Glutamatergic neuron (in vitro differentiated cells): ENCODE results near the gene DGKK. TPM values are rescaled to one million over a fixed set of nuclear protein-coding genes. Genes with fewer than 3 reads are reported as not detected.

ENCODE experiments used
- DNase-seq: peaks from one replicate; pipeline ENCODE4 v3.0.0; 2022
- H3K27ac Mint-ChIP-seq: one replicate; pipeline ENCODE4 v1.8.0; 2020; ENCODE audit warnings: mild to moderate bottlenecking, mixed read lengths, inconsistent platforms; ENCODE audit not compliant: unreplicated experiment
- H3K27me3 Mint-ChIP-seq: one replicate; pipeline ENCODE4 v1.8.0; 2020; ENCODE audit warnings: mild to moderate bottlenecking, moderate library complexity, mixed read lengths, inconsistent platforms; ENCODE audit not compliant: unreplicated experiment
- H3K36me3 Mint-ChIP-seq: one replicate; pipeline ENCODE4 v1.8.0; 2020; ENCODE audit warnings: mild to moderate bottlenecking, mixed read lengths, inconsistent platforms; ENCODE audit not compliant: unreplicated experiment
- H3K4me1 Mint-ChIP-seq: one replicate; pipeline ENCODE4 v1.8.0; 2020; ENCODE audit warnings: mild to moderate bottlenecking, low read depth, mixed read lengths, inconsistent platforms; ENCODE audit not compliant: unreplicated experiment
- H3K4me3 Mint-ChIP-seq: one replicate; pipeline ENCODE4 v1.8.0; 2020; ENCODE audit warnings: mild to moderate bottlenecking, mixed read lengths, inconsistent platforms; ENCODE audit not compliant: unreplicated experiment
- H3K9me3 Mint-ChIP-seq: one replicate; pipeline ENCODE4 v1.8.0; 2020; ENCODE audit warnings: mild to moderate bottlenecking, moderate library complexity, mixed read lengths, inconsistent platforms; ENCODE audit not compliant: unreplicated experiment
- long read RNA-seq: library from polyadenylated mRNA; unstranded; transcript quantifications from one replicate; pipeline ENCODE4 v2.0.0, GENCODE V29; 2020; ENCODE audit not compliant: unreplicated experiment
- total RNA-seq: library from RNA; stranded (reverse); fragmentation: NEBNext Ultra II Directional; extraction: Animal tissue kit (Norgen Biotek cat#: 25700); gene quantifications from one replicate; pipeline ENCODE4 v1.2.1, GENCODE V29; 2021; ENCODE audit not compliant: unreplicated experiment
- TF ChIP-seq, protein P1 (sequence below): fragments of 200-600 bp; sonication (generic); IDR thresholded peaks from one replicate; pipeline ENCODE4 v1.5.0; 2021; ENCODE audit not compliant: partially characterized antibody, unreplicated experiment

The DGKK gene, protein sequence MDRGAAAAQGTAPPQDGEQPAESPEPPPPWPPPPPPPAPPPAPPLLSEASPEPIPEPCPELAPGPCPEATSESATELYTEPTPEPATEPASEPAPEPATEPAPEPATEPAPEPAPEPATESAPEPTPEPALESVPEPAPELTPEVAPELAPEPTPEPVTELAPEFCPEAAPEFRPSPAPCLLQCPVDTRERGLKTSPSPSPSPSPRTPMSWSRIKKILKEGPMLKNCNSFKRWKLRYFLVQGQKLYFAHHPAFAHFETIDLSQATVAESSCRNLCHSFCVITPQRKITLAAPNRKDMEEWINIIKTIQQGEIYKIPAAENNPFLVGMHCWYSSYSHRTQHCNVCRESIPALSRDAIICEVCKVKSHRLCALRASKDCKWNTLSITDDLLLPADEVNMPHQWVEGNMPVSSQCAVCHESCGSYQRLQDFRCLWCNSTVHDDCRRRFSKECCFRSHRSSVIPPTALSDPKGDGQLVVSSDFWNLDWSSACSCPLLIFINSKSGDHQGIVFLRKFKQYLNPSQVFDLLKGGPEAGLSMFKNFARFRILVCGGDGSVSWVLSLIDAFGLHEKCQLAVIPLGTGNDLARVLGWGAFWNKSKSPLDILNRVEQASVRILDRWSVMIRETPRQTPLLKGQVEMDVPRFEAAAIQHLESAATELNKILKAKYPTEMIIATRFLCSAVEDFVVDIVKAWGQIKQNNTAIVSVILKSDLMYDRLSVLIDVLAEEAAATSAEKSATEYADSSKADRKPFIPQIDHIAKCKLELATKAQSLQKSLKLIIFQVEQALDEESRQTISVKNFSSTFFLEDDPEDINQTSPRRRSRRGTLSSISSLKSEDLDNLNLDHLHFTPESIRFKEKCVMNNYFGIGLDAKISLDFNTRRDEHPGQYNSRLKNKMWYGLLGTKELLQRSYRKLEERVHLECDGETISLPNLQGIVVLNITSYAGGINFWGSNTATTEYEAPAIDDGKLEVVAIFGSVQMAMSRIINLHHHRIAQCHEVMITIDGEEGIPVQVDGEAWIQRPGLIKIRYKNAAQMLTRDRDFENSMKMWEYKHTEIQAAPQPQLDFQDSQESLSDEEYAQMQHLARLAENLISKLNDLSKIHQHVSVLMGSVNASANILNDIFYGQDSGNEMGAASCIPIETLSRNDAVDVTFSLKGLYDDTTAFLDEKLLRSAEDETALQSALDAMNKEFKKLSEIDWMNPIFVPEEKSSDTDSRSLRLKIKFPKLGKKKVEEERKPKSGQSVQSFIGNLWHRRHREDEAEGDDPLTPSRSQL
- total RNA-seq = not detected
- long read RNA-seq = 0 reads

DNA sequence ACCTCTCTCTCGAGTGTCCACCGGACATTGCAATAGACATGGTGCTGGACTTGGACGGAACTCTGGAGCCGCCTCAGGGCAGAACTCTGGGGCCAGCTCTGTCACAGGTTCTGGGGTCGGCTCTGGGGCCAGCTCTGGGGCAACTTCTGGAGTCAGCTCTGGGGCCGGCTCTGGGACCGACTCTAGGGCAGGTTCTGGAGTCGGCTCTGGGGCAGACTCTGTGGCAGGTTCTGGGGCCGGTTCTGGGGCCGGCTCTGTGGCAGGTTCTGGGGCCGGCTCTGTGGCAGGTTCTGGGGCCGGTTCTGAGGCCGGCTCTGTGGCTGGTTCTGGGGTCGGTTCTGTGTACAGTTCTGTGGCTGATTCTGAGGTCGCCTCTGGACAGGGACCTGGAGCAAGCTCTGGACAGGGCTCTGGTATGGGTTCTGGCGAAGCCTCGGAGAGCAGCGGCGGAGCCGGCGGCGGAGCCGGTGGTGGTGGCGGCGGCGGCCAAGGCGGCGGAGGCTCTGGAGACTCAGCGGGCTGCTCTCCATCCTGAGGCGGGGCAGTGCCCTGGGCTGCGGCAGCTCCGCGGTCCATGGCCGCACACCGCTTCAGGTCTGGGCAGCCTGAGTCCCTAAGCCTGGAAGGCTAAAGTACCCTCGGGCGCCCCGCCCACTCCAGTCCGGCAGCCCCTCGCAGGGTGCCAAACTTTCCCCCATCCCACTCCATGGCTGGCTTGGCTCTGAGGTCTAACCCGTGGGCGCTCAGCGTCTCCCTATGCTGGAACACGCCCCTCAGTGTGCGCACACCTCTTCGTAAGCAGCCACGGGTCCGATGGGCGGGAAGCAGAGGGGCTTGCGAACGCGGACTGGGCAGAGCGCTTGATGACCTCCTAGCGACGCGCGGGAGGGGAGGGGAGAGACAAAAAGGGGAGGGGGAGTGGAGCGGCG lies at the start of gene DGKK:
Gene DGKK, minus strand, starts transcription at position 723 of the 929 bp plus-strand sequence. Its CDS starts 147 bp downstream, at position 576.
- Mint-ChIP-seq H3K4me3 (peak within 1 kb of the TSS; percentile 75), H3K9me3 (peaks cover 3% of the 10 kb centered on the region), H3K27ac (no peak within 1 kb of the TSS), H3K4me1 (peaks cover 2% of the 10 kb centered on the region), H3K36me3 (no peaks in the 10 kb centered on the region), H3K27me3 (peaks cover 13% of the 10 kb centered on the region)
- peak; percentile 66 for DNase-seq
- TF ChIP-seq, protein P1, sequence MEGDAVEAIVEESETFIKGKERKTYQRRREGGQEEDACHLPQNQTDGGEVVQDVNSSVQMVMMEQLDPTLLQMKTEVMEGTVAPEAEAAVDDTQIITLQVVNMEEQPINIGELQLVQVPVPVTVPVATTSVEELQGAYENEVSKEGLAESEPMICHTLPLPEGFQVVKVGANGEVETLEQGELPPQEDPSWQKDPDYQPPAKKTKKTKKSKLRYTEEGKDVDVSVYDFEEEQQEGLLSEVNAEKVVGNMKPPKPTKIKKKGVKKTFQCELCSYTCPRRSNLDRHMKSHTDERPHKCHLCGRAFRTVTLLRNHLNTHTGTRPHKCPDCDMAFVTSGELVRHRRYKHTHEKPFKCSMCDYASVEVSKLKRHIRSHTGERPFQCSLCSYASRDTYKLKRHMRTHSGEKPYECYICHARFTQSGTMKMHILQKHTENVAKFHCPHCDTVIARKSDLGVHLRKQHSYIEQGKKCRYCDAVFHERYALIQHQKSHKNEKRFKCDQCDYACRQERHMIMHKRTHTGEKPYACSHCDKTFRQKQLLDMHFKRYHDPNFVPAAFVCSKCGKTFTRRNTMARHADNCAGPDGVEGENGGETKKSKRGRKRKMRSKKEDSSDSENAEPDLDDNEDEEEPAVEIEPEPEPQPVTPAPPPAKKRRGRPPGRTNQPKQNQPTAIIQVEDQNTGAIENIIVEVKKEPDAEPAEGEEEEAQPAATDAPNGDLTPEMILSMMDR = no peak

DNA sequence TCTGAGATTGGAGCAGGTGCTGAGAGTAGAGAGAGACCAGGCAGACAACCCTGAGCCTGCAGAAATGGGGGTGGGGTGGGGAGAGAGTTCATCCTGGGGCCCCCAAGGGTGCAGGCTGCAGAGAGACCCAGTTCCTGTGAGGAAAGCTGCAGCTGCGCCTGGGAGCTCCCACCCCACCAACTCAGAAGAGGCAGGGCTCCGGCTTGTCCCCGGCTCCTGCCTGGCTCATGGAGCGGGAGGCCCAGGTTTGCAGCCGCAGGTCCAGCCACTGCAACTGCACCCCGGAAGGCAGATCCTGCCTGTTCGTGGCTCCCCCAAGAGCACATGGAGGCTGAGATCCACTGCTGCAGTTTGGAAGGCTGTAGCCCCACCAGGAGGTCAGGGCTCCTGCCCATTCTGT lies 44.2 kb upstream of the DGKK start:
- Mint-ChIP-seq H3K27ac (no peak overlapping the region), H3K36me3 (no peaks in the 10 kb centered on the region)

DNA sequence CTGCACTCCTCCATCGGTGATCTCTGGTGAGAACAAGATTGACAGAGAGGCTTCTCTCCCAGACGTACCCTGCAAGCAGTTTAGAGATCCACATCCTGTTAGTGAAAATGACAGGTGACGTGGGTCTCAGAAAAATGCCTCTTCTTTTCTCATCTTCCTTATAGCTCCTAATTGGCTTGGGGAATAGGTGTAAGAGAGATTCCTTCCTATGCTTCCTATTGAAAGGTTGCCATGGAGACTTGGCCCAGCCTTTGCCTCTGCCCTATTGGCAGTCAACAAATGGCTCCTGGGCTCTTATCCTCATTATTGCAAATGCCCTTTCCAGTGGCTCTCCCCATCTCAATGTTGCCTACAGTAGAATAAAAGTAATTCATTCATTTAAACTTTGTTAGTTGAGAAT lies 26.5 kb upstream of the DGKK start:
- TF ChIP-seq, protein P1 = no peak
- no peak for DNase-seq
- Mint-ChIP-seq H3K27me3 (no peaks in the 10 kb centered on the region), H3K9me3 (peaks cover 2% of the 10 kb centered on the region), H3K36me3 (no peaks in the 10 kb centered on the region), H3K4me3 (no peak overlapping the region), H3K27ac (no peak overlapping the region), H3K4me1 (no peaks in the 10 kb centered on the region)

More for the DNA sequence above, 44.2 kb upstream of the DGKK start:
- no peak for DNase-seq
- Mint-ChIP-seq H3K4me3 (no peak overlapping the region), H3K9me3 (no peaks in the 10 kb centered on the region), H3K27me3 (no peaks in the 10 kb centered on the region), H3K4me1 (no peaks in the 10 kb centered on the region)
- TF ChIP-seq, protein P1 = no peak

DNA sequence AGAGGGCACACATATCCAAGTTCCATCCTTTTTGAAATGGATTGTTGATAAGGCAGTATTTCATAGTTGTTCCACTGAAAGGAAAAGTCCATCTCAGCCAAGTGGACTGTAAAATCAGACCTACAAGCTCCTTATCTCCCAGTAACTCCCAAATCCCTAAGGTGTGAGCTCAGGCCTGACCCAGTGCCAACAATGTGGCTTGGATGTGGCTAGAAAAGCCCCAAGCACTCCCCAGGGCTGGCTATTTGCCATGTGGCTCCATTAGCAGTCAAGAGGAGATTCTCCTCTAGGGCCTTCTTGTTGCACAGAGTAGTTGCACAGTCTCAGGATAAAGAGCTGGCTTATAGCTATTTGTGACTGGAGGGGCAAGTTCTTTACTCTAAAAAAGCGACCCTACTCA lies 25.0 kb upstream of the DGKK start:
- TF ChIP-seq, protein P1 = no peak
- Mint-ChIP-seq H3K4me1 (no peaks in the 10 kb centered on the region), H3K9me3 (peaks cover 2% of the 10 kb centered on the region), H3K27me3 (no peaks in the 10 kb centered on the region), H3K4me3 (no peak overlapping the region), H3K36me3 (no peaks in the 10 kb centered on the region), H3K27ac (no peak overlapping the region)
- no peak for DNase-seq
